GM18873 (cell line): ENCODE data around the gene TGFB1I1.

Experiments used
- ATAC-seq: cut with Tn5 transposase; IDR thresholded peaks from one replicate; pipeline ENCODE4 v1.9.1; 2021; ENCODE audit warnings: mild to moderate bottlenecking, moderate library complexity, moderate number of reproducible peaks; ENCODE audit not compliant: unreplicated experiment, low FRiP score

The TGFB1I1 gene

GRCh38 chr16:31451681-31452351, 20.1 kb upstream of the TGFB1I1 start:
- no peak for ATAC-seq

DNA sequence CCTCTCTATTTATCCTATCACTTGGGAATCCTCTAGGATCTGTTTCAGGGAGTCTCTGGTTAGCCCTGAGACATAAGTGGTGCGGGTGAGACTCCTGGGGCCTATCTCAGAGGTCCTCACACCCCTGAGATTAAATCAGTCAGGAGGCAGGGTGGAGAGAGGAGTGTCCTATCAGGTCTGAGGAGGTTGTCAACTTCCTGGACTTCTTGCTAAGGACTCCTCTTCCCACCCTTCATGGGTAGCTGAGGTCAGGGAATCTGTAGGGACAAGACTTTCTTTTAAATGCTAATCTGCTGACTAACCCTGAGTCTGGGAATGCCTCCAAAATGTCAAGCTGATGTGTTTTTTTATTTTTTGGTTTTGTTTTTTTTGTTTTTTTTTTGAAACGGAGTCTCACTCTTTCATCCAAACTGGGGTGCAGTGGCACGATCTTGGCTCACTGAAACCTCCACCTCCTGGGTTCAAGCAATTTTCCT, 19.3 kb upstream of the TGFB1I1 start:
- no peak for ATAC-seq

DNA sequence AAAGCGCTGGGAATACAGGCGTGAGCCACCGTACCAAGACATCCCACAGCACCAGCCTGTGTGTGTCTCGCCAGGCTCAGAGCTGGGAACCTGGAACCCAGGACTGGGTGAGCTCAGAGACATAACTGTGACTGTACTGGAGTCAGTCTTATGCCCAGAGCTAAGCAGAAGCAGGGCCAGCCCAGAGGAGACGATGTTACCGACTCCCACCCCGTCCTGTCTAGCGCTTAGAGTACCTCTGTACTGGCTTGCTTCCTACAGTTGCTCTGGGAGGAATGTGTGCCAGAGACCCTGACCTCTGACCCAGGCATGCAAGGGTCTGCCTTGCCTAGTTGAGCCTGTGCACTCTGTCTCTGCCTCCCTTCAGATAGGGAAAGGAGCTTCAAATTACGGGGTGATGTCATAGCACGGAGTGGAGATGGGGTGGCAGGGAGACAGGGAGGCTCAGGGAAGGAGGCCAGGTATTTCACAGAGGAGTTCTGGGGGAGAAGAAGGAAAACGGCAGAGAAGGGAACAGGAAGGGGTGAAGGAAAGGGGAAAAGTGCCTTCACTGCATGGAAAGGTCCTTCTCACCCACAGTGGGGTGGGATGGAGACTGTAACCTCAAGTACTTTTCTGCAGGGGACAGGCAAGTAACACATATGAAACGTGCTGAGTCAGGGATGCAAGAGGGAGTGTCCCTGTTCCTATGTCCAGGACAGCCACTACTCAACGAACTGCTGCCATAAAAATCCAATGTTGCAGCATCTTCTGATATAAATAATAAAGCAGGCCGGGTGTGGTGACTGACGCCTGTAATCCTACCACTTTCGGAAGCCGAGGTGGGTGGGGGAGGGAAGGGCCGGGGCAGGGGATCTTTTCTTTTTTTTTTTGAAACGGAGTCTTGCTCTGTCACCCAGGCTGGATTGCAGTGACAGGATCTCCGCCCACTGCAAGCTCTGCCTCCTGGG, 18.4 kb upstream of the TGFB1I1 start:
- no peak for ATAC-seq

DNA sequence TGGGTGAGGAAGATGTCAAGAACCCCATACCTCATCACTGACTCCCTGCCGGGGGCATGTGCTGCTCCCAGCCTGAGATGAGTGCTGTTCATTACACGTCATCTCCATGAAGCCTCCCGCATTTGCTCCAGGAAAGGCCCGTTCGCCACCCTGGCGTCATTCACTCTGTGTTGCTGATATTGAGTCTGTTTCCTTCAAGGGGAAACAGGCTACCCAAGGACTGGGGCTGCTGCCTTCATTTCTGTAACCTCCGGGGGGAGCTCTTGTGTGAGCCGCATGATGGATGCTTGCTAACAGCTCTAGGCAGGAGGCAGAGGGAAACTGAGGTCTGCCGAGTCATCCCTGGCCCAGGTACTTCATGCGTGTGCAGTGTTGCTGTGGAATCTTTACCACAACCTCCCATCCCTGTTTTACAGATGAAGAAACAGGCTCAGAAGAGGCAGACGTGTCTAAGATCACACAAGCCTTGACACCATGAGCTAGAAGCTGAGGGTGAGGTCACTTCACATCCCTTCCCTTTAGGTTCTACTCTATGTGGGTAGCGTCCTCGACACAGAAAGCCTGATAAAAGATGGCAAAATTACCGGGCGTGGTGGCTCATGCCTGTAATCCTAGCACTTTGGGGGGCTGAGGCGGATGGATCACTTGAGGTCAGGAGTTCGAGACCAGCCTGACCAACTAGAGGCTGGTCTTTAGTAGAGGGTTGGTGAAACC, 16.2 kb upstream of the TGFB1I1 start:
- no peak for ATAC-seq

DNA sequence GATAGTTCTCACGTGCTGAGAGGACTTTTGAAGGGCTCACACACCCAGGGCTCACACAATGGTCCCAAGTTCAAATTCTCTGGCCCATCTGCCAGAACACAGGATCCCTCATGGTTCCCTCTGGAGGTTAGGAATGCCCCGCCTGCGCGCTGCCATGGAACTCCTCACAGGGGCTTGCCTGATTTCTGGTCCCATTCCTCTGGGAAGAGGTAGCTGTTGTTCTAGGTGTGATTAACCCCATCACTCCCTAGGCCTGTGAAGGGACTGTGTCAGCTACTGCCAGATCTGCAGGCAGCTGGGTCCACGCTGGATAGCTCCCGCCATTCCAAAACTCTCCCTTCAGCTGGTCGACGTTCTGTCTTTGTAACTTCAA, 15.0 kb upstream of the TGFB1I1 start:
- ATAC-seq: no peak

DNA sequence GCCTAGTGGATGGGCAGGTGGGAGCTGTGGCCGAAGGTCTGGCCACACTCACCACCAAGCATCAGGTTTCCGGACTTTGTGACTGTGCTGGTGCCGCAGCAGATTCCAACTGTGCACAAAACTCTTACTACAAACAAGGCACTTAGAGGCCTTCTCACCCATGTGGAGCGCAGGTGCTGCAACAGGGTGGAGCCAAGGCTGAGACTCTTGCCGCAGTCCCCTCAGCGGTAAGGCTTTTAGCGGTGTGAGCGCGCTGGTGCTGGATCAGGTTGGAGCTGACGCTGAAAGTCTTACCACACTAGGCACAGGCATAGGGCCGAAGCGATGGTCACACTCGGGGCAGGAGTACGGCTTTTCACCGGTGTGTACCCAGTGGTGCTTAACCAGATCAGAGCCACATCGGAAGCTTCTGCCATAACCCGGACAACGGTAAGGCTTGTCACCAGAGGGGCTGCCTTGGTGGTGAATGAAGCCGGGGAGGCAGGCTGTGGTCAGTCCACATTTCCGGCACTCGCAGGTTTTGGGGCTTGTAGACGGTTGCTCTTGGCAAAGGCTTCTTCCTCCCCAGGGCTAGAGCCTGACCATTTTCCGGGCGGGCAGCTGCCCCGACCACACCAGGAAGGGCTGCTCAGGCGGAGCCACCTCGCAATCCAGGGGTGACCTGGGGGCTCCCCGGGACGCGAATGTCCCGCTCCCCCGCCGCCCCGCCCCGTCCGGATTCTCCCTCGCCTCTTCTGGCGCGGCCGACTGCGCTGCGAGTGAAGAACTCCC, 13.7 kb upstream of the TGFB1I1 start:
- peak; percentile 6 for ATAC-seq

DNA sequence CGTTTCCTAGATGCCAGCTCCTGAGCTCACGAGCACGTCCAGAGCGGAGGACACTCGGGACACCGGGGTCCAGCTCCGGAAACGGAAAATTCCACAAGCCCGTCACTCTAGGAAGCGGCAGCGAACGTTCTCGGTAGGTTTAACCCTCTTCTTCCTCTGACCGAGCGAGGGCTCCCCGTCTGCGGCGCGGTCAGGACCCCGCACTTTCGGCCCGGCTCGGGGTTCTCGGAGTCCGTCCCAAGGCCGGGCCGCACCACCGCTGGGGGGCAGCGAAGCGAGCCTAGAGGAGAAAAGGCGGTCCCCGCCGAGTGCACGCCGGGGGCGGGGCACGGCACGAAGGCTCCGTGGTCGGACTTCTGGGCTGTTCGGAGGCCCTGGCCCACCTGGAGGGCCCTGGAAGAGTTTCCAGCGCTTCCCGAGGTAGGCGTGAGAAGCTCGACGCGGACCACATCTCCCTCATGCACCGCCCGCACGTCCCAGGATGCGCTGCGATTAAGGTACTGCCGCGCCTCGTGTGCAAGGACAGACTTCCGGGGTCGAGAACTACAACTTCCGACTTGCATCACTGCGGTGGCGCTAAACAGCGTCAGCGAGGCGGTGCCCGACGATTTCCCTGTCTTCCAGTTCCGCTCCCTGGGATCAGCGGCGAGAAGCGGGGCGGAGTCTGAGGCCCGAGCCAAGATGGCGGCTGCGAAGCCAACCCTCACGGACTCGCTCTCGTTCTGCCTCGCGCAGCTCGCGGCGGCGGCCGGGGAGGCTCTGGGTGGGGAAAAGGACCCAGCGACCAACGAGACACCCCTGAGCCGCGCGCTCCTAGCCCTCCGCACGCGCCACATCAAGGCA, 12.9 kb upstream of the TGFB1I1 start, which contains the start of gene ARMC5:
TSS of gene ARMC5 (plus strand) at position 658 of the 843 bp plus-strand sequence. CDS start at position 682, 24 bp downstream.
- peak; percentile 71 for ATAC-seq

- peak; percentile 58 for ATAC-seq
Measured at GRCh38 chr16:31459687-31460581, 12.0 kb upstream of the TGFB1I1 start.

GRCh38 chr16:31460582-31461002, 11.4 kb upstream of the TGFB1I1 start:
- ATAC-seq: no peak

- ATAC-seq: no peak
Measured at GRCh38 chr16:31461201-31461920, 10.6 kb upstream of the TGFB1I1 start.

GRCh38 chr16:31461921-31462804, 9.8 kb upstream of the TGFB1I1 start:
- no peak for ATAC-seq

DNA sequence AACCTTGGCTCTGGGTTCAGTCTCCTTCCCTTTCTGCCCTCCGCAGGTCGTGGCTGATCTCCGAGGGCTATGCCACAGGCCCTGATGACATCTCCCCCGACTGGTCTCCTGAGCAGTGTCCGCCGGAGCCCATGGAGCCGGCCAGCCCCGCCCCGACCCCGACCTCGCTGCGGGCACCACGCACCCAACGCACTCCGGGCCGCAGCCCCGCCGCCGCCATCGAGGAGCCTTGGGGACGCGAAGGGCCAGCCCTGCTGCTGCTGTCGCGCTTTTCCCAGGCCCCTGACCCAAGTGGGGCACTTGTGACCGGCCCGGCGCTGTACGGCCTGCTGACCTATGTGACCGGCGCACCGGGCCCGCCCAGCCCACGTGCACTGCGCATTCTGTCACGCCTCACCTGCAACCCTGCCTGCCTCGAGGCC, 7.6 kb upstream of the TGFB1I1 start:
- no peak for ATAC-seq

DNA sequence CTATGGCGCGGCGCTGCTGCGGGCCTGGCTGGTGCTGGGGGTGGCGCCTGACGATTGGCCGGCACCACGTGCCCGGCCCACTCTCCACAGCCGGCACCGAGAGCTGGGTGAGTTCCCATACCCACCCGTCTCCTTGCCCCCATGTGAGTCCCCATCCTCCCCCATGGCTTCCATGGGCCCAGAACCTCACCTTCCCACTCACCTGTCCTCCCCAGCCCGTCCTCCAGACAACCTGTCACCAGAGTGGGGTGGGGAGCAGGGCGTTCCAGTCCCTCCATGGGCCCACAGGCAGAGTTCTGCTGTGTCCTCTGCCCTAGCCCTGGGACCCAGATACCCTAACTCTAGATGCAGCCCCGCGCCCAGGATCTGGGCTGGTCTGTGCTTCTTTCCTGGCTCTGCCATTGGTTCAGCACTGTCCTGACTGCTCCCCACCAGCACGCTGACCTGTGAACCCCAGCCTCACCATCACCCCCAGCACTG, 7.1 kb upstream of the TGFB1I1 start:
- ATAC-seq: no peak

DNA sequence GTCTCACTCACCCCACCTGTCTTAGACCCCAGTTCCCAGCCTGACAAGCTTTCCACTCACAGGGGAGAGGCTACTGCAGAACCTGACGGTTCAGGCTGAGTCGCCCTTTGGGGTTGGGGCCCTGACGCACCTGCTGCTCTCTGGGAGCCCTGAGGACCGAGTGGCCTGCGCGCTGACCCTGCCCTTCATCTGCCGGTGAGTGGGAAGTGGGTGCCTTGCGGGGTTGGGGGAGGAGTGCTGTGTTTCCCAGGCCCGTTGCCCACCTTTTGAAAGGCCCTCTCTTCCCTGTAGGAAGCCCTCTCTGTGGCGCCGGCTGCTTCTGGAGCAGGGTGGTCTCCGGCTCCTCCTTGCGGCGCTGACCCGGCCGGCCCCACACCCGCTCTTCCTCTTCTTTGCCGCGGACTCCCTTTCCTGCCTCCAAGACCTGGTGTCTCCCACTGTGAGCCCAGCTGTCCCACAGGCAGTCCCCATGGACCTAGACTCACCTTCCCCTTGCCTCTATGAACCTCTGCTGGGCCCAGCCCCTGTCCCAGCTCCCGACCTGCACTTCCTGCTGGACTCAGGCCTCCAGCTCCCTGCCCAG, 6.1 kb upstream of the TGFB1I1 start:
- no peak for ATAC-seq

DNA sequence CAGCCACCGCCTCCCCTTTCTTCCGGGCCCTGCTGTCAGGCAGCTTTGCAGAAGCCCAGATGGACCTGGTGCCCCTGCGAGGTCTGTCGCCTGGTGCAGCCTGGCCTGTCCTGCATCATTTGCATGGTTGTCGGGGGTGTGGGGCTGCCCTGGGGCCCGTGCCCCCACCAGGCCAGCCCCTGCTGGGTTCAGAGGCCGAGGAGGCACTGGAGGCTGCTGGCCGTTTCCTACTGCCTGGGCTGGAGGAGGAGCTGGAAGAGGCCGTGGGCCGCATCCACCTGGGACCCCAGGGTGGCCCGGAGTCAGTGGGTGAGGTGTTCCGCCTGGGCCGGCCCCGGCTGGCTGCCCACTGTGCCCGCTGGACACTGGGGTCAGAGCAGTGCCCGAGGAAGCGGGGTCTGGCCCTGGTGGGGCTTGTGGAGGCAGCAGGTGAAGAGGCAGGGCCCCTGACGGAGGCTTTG, 5.5 kb upstream of the TGFB1I1 start:
- ATAC-seq: no peak
